UCSD-AML1 (cell line): ENCODE measurements around the gene FAM181A.

Source experiments
- DNase-seq: peaks from one replicate; lab custom pipeline; 2025; ENCODE audit not compliant: unreplicated experiment; lab: John Stamatoyannopoulos, UW

FAM181A gene

GRCh38 chr14:93960774-93961438, 33.8 kb downstream of the FAM181A start:
- DNase-seq: no peak

- no peak for DNase-seq
Observed at GRCh38 chr14:93961620-93962019, 34.5 kb downstream of the FAM181A start.

- DNase-seq: peak; percentile 37
Observed at GRCh38 chr14:93962701-93963601, 35.8 kb downstream of the FAM181A start.

GRCh38 chr14:93963692-93964091, 36.5 kb downstream of the FAM181A start:
- no peak for DNase-seq

- DNase-seq: no peak
Observed at GRCh38 chr14:93964281-93964680, 37.1 kb downstream of the FAM181A start.

GRCh38 chr14:93964820-93965286, 37.7 kb downstream of the FAM181A start:
- DNase-seq: no peak

GRCh38 chr14:93965287-93965821, 38.2 kb downstream of the FAM181A start:
- DNase-seq: no peak

GRCh38 chr14:93965946-93966474, 38.9 kb downstream of the FAM181A start:
- no peak for DNase-seq

- no peak for DNase-seq
Observed at GRCh38 chr14:93967637-93968250, 40.6 kb downstream of the FAM181A start.

- peak; percentile 57 for DNase-seq
Observed at GRCh38 chr14:93969082-93969828, 42.1 kb downstream of the FAM181A start.

- peak; percentile 61 for DNase-seq
Observed at GRCh38 chr14:93970585-93970964, 43.4 kb downstream of the FAM181A start.

- DNase-seq: no peak
Observed at GRCh38 chr14:93970965-93971634, 44.0 kb downstream of the FAM181A start.

- no peak for DNase-seq
Observed at GRCh38 chr14:93971635-93972027, 44.5 kb downstream of the FAM181A start.

- no peak for DNase-seq
Observed at GRCh38 chr14:93972618-93973205, 45.6 kb downstream of the FAM181A start.

GRCh38 chr14:93973607-93974006, 46.5 kb downstream of the FAM181A start:
- no peak for DNase-seq

- DNase-seq: no peak
Observed at GRCh38 chr14:93974299-93974698, 47.2 kb downstream of the FAM181A start.

- no peak for DNase-seq
Observed at GRCh38 chr14:93974833-93975232, 47.7 kb downstream of the FAM181A start.

GRCh38 chr14:93975791-93976476, 48.8 kb downstream of the FAM181A start:
- no peak for DNase-seq

- DNase-seq: no peak
Observed at GRCh38 chr14:93976477-93977057, 49.4 kb downstream of the FAM181A start, which contains the start of gene ASB2. Gene ASB2 (minus strand): TSS chr14:93976570. CDS start chr14:93964539, 12,031 bp downstream.
